HG03469 (cell line): ENCODE measurements around the gene DDO.
"Not testable (repeated sequence)": the region's sequence is repeated elsewhere in the genome, so short reads cannot be mapped to it uniquely, and the experiment has no call there.

ENCODE experiments used
- ATAC-seq: cut with Tn5 transposase; IDR thresholded peaks from one replicate; pipeline ENCODE4 v1.9.1; 2021; ENCODE audit warnings: mild to moderate bottlenecking, moderate library complexity, moderate number of reproducible peaks; ENCODE audit not compliant: unreplicated experiment

DDO gene

GRCh38 chr6:110415086-110415916, at the start of gene DDO:
Gene DDO (minus strand): TSS chr6:110415575. CDS start chr6:110413462, 2,113 bp downstream.
- ATAC-seq = no peak

GRCh38 chr6:110462884-110463481, 47.6 kb upstream of the DDO start:
- no peak for ATAC-seq

GRCh38 chr6:110461376-110461775, 46.0 kb upstream of the DDO start:
- ATAC-seq = no peak

GRCh38 chr6:110459137-110459536, 43.8 kb upstream of the DDO start:
- no peak for ATAC-seq

- ATAC-seq = no peak
Observed at GRCh38 chr6:110458476-110458875, 43.1 kb upstream of the DDO start.

GRCh38 chr6:110457567-110458175, 42.3 kb upstream of the DDO start:
- not testable (repeated sequence) for ATAC-seq

- ATAC-seq = no peak
Observed at GRCh38 chr6:110456694-110457093, 41.3 kb upstream of the DDO start.

GRCh38 chr6:110449541-110449895, 34.1 kb upstream of the DDO start:
- no peak for ATAC-seq

- ATAC-seq = no peak
Observed at GRCh38 chr6:110448846-110449540, 33.6 kb upstream of the DDO start.

GRCh38 chr6:110447761-110448160, 32.4 kb upstream of the DDO start:
- ATAC-seq = no peak

- no peak for ATAC-seq
Observed at GRCh38 chr6:110446405-110446804, 31.0 kb upstream of the DDO start.

- no peak for ATAC-seq
Observed at GRCh38 chr6:110440026-110440425, 24.7 kb upstream of the DDO start.

- ATAC-seq = no peak
Observed at GRCh38 chr6:110439356-110439755, 24.0 kb upstream of the DDO start.

GRCh38 chr6:110434961-110435602, 19.7 kb upstream of the DDO start:
- ATAC-seq = no peak

- no peak for ATAC-seq
Observed at GRCh38 chr6:110432285-110432900, 17.0 kb upstream of the DDO start.

- ATAC-seq = no peak
Observed at GRCh38 chr6:110430741-110431140, 15.4 kb upstream of the DDO start.

GRCh38 chr6:110430236-110430635, 14.9 kb upstream of the DDO start:
- ATAC-seq = no peak

- no peak for ATAC-seq
Observed at GRCh38 chr6:110428153-110428552, 12.8 kb upstream of the DDO start.

- ATAC-seq = no peak
Observed at GRCh38 chr6:110425816-110426215, 10.4 kb upstream of the DDO start.

- ATAC-seq = no peak
Observed at GRCh38 chr6:110422444-110422822, 7.1 kb upstream of the DDO start.
